SK-N-MC (cell line): ENCODE results near the gene EXT2.
A peak's percentile ranks its signal among the peaks of the same experiment; 100 is the strongest.

Experiments
- DNase-seq: peaks from one replicate; pipeline ENCODE4 v3.0.0-alpha.2; 2011; ENCODE audit warnings: low read depth, low spot score
- H3K27ac ChIP-seq: fragments of 200-600 bp; sonication (generic); 2 replicates; pipeline ENCODE4 v1.5.1; 2016; ENCODE audit warnings: mixed run types
- H3K36me3 ChIP-seq: fragments of 200-600 bp; sonication (generic); 2 replicates; pipeline ENCODE4 v1.6.1; 2017; ENCODE audit warnings: antibody characterized with exemption, low read length, mixed read lengths; ENCODE audit not compliant: insufficient read depth
- H3K4me3 ChIP-seq: fragments of 200-600 bp; sonication (generic); 2 replicates; pipeline ENCODE4 v1.5.1; 2016
- H3K9ac ChIP-seq: fragments of 200-600 bp; sonication (generic); 2 replicates; pipeline ENCODE4 v1.8.0; 2017; ENCODE audit warnings: mixed run types, mixed read lengths; ENCODE audit not compliant: insufficient read length
- H3K9me3 ChIP-seq: fragments of 200-600 bp; sonication (generic); 2 replicates; pipeline ENCODE4 v1.6.1; 2017; ENCODE audit warnings: low read depth, mild to moderate bottlenecking, antibody characterized with exemption, low read length, moderate library complexity, mixed read lengths
- EZH2 ChIP-seq: fragments of 200-600 bp; sonication (generic); IDR thresholded peaks from one replicate; pipeline ENCODE4 v1.6.1; 2017; ENCODE audit warnings: antibody characterized with exemption
- FOXP2 ChIP-seq: optimal IDR thresholded peaks from 2 replicates; pipeline ENCODE3; 2011; ENCODE audit warnings: mild to moderate bottlenecking, moderate library complexity; ENCODE audit not compliant: insufficient read depth; ENCODE audit errors: extremely low read length, control extremely low read depth
- POLR2AphosphoS5 ChIP-seq: IDR thresholded peaks from 2 replicates; pipeline ENCODE4 v1.6.1; 2012; ENCODE audit warnings: mild to moderate bottlenecking, low read depth, low read length, borderline replicate concordance

The EXT2 gene

GRCh38 chr11:44095506-44096359 is at the start of gene EXT2:
TSS of gene EXT2 (plus strand) at chr11:44095678. CDS start at chr11:44107713, 12,035 bp downstream.
- Histone ChIP-seq H3K4me3 (peak within 1 kb of the TSS; percentile 96), H3K27ac (no peak within 1 kb of the TSS), H3K9me3 (no peaks in the 10 kb centered on the region), H3K36me3 (no peaks in the 10 kb centered on the region), H3K9ac (peak within 1 kb of the TSS; percentile 81)
- no peak for TF ChIP-seq FOXP2
- TF ChIP-seq POLR2AphosphoS5, result peak; percentile 56; the same call in 1 of the 2 replicates
- DNase-seq, result no peak

GRCh38 chr11:44046182-44046581 is 49.3 kb upstream of the EXT2 start:
- no peak overlapping the region for H3K4me3 ChIP-seq
- H3K27ac ChIP-seq, result no peak overlapping the region
- no peak overlapping the region for H3K9ac ChIP-seq
- DNase-seq, result no peak
- TF ChIP-seq FOXP2 (no peak), POLR2AphosphoS5 (no peak), EZH2 (no peak)
- H3K36me3 ChIP-seq, result no peaks in the 10 kb centered on the region
- no peaks in the 10 kb centered on the region for H3K9me3 ChIP-seq

DNA sequence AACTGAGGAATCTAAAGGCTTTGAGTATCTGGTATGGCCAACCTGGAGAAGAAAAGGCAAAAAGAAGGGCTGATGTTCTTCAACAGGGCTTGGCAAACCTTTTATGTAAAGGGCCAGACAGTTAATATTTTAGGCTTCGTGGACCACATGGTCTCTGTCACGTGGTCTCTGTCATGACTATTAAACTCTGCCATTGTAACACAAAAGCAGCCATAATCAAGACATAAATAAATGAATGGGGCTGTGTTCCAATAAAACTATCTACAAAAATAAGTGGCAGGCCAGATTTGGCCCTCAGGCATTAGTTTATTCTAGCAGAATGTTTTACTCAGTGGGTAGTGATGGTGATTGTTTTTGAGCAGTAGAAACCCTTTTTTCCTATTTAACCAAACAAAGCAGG is 48.2 kb upstream of the EXT2 start:
- Histone ChIP-seq H3K4me3 (no peak overlapping the region), H3K36me3 (no peaks in the 10 kb centered on the region), H3K9me3 (no peaks in the 10 kb centered on the region), H3K9ac (no peak overlapping the region), H3K27ac (no peak overlapping the region)
- no peak for TF ChIP-seq FOXP2
- no peak for TF ChIP-seq EZH2
- no peak for TF ChIP-seq POLR2AphosphoS5
- DNase-seq, result no peak

GRCh38 chr11:44047931-44048431 is 47.5 kb upstream of the EXT2 start, which contains the start of gene ACCSL:
TSS of gene ACCSL (plus strand) at chr11:44047981. CDS start at chr11:44048037, 56 bp downstream.
- no peaks in the 10 kb centered on the region for H3K36me3 ChIP-seq
- no peak within 1 kb of the TSS for H3K4me3 ChIP-seq
- no peak within 1 kb of the TSS for H3K27ac ChIP-seq
- no peaks in the 10 kb centered on the region for H3K9me3 ChIP-seq
- H3K9ac ChIP-seq, result no peak within 1 kb of the TSS
- DNase-seq, result no peak
- no peak for TF ChIP-seq POLR2AphosphoS5
- no peak for TF ChIP-seq EZH2
- TF ChIP-seq FOXP2, result no peak

DNA sequence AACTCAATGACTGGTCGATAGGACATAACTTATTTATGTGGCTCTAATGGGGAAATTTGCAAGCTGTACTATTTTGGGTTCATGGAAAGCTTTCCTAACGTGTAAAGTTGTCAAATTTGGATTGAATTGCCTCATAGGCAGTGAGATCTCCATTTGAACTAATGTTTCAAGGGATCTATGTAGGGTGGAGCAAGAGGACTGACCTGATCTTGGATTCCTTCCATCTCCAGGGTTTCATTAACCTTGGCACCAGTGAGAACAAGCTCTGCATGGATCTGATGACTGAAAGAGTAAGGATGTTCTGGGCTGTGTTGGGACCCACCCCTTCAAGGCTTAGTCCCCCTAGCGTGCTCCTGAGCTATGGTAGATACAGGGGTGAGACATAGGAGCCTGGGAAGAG is 45.6 kb upstream of the EXT2 start:
- no peak for DNase-seq
- H3K27ac ChIP-seq, result no peak overlapping the region
- no peak overlapping the region for H3K9ac ChIP-seq
- H3K4me3 ChIP-seq, result no peak overlapping the region
- no peaks in the 10 kb centered on the region for H3K9me3 ChIP-seq
- no peak for TF ChIP-seq EZH2
- TF ChIP-seq POLR2AphosphoS5, result no peak
- no peak for TF ChIP-seq FOXP2
- H3K36me3 ChIP-seq, result no peaks in the 10 kb centered on the region

DNA sequence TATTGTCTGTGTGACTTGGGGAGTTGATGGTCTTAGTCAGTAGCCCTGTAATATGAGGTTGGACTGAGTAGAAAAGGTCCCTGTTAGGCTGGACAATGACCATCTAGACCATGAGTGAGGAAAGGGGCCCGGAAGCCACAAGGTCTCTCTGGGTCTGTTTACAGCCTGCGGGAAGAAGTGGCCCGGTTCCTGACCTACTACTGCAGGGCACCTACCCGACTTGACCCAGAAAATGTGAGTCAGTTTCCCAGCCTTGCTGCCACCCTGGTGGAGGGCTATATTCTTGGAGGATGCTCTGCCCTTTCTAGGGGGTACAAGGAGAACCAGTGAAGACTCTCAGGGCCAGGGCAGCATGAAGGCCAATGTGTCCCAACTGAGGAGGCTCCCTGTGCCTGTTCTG is 44.3 kb upstream of the EXT2 start:
- no peaks in the 10 kb centered on the region for H3K36me3 ChIP-seq
- H3K9ac ChIP-seq, result no peak overlapping the region
- H3K4me3 ChIP-seq, result no peak overlapping the region
- DNase-seq, result no peak
- no peak overlapping the region for H3K27ac ChIP-seq
- no peaks in the 10 kb centered on the region for H3K9me3 ChIP-seq
- TF ChIP-seq FOXP2 (no peak), POLR2AphosphoS5 (no peak), EZH2 (no peak)

GRCh38 chr11:44057340-44057739 is 38.1 kb upstream of the EXT2 start:
- Histone ChIP-seq H3K27ac (no peak overlapping the region), H3K36me3 (no peaks in the 10 kb centered on the region), H3K4me3 (no peak overlapping the region), H3K9me3 (no peaks in the 10 kb centered on the region), H3K9ac (no peak overlapping the region)
- TF ChIP-seq EZH2 (no peak), FOXP2 (no peak), POLR2AphosphoS5 (no peak)
- no peak for DNase-seq

DNA sequence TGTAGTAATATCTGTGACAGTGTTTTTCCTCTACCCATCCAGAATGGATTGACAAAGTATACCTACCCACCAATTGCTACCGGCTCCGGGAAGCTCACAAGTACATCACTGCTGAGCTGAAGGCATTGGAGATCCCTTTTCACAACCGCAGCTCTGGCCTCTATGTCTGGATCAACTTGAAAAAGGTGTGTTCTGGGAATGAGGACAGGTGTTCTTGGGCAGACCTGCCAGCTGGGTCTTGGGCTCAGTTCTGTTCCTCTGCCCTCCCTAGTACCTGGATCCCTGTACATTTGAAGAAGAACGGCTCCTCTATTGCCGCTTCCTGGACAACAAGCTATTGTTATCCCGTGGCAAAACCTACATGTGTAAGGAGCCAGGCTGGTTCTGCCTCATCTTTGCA is 37.2 kb upstream of the EXT2 start:
- H3K4me3 ChIP-seq, result no peak overlapping the region
- DNase-seq, result no peak
- no peaks in the 10 kb centered on the region for H3K9me3 ChIP-seq
- H3K9ac ChIP-seq, result no peak overlapping the region
- no peaks in the 10 kb centered on the region for H3K36me3 ChIP-seq
- TF ChIP-seq EZH2 (no peak), POLR2AphosphoS5 (no peak), FOXP2 (no peak)
- H3K27ac ChIP-seq, result no peak overlapping the region
